HEK293 (cell line): ENCODE results near the gene OTUD3.

Experiments
- KLF1 ChIP-seq: fragments of 450-650 bp; formaldehyde crosslinking; IDR thresholded peaks from 2 replicates; pipeline ENCODE4 v1.5.1; 2016; ENCODE audit warnings: missing biosample characterization, missing genetic modification characterization
- ZNF623 ChIP-seq: fragments of 450-650 bp; formaldehyde crosslinking; IDR thresholded peaks from 2 replicates; pipeline ENCODE4 v1.5.1; 2016; ENCODE audit warnings: missing biosample characterization, missing genetic modification characterization
- ZNF792 ChIP-seq: fragments of 450-650 bp; formaldehyde crosslinking; IDR thresholded peaks from 2 replicates; pipeline ENCODE4 v1.5.1; 2016; ENCODE audit warnings: missing biosample characterization, missing genetic modification characterization
- TF ChIP-seq, protein P1 (sequence below): fragments of 450-650 bp; formaldehyde crosslinking; IDR thresholded peaks from 2 replicates; pipeline ENCODE4 v1.5.1; 2016; ENCODE audit warnings: missing biosample characterization, missing genetic modification characterization

DNA sequence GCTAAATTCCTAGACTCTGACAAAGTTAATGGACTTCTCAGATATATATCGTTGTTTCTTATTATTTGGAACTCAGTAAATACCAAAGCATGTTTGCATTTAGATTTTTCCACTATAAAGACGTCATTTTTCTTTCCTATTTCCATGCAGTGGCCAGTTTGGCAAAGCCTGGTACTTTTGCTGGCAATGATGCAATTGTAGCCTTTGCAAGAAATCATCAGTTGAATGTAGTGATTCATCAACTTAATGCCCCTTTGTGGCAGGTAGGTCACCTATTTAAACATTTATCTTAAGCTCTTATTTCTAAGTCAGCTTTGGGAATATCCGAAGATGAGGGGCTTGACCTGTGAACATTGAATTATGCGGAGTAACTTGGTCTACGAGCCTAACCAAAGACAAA is 12.0 kb downstream of the OTUD3 start:
- TF ChIP-seq KLF1 (tag by site-specific recombination) (no peak), ZNF623 (tag by site-specific recombination) (no peak), ZNF792 (no peak)
- TF ChIP-seq, protein P1, sequence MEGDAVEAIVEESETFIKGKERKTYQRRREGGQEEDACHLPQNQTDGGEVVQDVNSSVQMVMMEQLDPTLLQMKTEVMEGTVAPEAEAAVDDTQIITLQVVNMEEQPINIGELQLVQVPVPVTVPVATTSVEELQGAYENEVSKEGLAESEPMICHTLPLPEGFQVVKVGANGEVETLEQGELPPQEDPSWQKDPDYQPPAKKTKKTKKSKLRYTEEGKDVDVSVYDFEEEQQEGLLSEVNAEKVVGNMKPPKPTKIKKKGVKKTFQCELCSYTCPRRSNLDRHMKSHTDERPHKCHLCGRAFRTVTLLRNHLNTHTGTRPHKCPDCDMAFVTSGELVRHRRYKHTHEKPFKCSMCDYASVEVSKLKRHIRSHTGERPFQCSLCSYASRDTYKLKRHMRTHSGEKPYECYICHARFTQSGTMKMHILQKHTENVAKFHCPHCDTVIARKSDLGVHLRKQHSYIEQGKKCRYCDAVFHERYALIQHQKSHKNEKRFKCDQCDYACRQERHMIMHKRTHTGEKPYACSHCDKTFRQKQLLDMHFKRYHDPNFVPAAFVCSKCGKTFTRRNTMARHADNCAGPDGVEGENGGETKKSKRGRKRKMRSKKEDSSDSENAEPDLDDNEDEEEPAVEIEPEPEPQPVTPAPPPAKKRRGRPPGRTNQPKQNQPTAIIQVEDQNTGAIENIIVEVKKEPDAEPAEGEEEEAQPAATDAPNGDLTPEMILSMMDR (tag by site-specific recombination): no peak
